ENCODE results near the gene CAB39L.

Gene CAB39L

GRCh38 chr13:49262634-49263033, 181.2 kb downstream of the CAB39L start:
- Histone ChIP-seq H3K4me1 (ENCODE audit: control insufficient read depth, insufficient read depth, low read length) (no peaks in the 10 kb centered on the region), H3K9me3 (ENCODE audit: control insufficient read depth, low read length) (no peaks in the 10 kb centered on the region), H3K36me3 (ENCODE audit: control insufficient read depth, insufficient read depth, low read length, severe bottlenecking) (peaks cover 65% of the 10 kb centered on the region), H3K9ac (ENCODE audit: low read length) (no peak overlapping the region), H3K4me3 (ENCODE audit: low read length) (no peak overlapping the region), H3K27me3 (replicated peaks; ENCODE audit: control insufficient read depth, insufficient read depth, low read length) (no peaks in the 10 kb centered on the region)
- no peak for DNase-seq (ENCODE audit: low read depth)

GRCh38 chr13:49259586-49259985, 184.3 kb downstream of the CAB39L start:
- DNase-seq (ENCODE audit: low read depth) = no peak
- H3K4me3 ChIP-seq (ENCODE audit: low read length) = no peak overlapping the region
- no peaks in the 10 kb centered on the region for H3K27me3 ChIP-seq (replicated peaks; ENCODE audit: control insufficient read depth, insufficient read depth, low read length)
- no peaks in the 10 kb centered on the region for H3K9me3 ChIP-seq (ENCODE audit: control insufficient read depth, low read length)
- H3K9ac ChIP-seq (ENCODE audit: low read length) = no peak overlapping the region
- peaks cover 17% of the 10 kb centered on the region for H3K4me1 ChIP-seq (ENCODE audit: control insufficient read depth, insufficient read depth, low read length)
- peaks cover 69% of the 10 kb centered on the region for H3K36me3 ChIP-seq (ENCODE audit: control insufficient read depth, insufficient read depth, low read length, severe bottlenecking)
